DMS 273 treated with DMSO at 0.1 percent for 48 hours (cell line): ENCODE results near the gene TENM4.

Experiments used
- DNase-seq: peaks from one replicate; lab custom pipeline; 2025; lab: John Stamatoyannopoulos, UW

TENM4 gene

DNA sequence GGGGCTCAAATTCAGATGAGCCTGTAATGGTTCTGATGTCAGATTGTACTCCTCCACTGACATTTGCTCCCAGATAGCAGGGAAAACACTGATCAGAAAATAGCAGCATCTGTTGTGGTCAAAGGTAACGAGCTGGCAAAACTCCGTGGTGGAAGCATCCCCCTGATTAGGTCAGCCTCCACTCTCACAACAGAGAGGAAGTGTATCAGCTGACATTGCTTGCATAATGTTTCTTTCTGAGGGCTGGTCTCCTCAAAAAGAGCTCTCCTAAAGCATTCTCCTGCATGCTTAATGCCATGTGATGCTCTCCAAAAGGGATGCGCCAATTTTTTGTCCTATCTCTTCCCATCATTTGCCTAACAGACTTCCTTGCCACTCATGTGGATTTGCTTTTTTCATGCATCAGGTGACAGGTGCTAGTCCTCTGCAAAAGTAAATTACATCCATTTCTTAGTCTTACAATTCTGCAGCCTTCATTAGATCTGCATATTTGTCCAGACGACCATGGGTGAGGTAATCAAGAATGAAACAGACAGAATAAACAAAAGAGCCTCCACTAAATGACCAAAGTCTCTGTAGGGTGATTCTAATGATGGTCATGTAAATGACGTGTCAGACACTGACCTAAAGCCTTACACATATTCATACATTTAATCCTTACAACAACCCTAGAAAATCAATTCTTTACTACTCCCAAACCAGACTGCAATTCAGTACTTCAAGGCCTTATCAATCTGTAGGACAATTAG lies 6.4 kb upstream of the TENM4 start:
- DNase-seq = no peak

DNA sequence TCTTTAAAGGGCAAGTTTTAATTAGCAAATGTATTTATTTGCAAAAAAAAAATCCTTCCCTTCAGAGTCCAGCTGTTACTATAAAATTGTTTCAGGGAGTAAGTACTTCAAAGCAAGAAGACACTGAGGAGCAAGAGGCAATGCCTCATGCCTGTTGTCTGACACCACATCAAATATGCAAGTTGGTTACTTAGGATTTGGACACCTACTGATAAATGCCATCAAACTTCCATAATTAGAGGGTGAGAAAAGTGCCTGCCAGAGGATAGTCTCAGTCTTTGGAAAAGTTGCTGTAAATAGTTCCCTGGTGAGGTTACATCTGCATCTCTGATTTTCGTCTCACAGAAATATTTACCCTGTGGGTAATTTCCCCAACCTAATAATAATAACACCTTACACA lies 4.1 kb upstream of the TENM4 start:
- no peak for DNase-seq

DNA sequence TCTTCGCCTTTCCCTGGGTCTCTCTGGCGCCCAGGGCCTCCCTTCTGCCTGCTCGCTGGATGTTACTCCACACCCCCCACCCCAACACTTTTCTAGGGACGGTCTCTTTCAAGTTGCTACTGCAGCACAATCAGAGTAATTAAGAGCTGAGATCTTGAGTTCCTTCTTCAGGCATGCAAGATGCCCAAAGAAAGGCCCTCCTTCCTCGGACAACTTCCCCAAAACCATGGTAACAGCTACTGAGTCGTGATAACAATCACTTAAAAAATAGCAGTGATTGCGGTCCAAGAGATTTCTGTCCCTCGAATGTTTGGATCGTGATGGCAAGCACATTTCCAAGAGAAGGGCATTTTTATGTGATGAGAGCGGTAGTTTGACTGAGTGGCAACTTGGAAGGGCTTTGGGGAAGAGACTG lies 638 bp upstream of the TENM4 start:
- DNase-seq = no peak

DNA sequence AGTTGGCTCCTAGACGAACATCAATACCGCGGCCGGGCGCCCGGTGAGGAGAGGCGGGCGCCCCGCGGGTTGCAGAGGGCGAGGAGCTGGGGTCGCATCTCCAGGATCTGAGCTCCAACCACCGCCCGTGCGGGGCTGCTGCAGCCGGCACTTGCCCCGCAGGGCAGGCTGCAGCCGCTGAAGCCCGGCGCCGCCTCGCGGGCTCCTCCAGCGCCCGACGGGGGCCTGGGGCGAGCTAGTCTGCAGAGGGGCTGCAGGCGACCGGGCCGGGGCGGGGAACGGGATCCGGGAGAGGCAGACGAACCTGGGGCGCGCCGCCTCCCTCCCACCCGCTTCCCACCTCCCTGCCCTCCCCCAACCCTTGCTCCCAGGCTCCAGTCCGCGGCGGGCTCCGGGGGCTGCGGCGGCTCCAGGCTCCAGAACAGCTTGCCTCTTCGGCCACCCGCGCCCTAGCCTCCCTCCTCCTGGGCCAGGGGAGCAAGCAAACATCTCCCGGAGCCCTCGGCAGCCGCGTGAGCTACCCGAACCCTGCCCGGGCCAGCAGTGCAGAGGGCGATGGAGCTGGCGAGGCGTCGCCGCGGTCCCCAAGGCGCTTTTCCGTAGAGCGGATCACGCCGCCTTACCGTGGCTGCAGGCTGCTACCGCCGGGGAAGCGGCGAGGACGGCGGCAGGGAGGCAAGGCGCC lies 802 bp downstream of the TENM4 start:
- DNase-seq = no peak

DNA sequence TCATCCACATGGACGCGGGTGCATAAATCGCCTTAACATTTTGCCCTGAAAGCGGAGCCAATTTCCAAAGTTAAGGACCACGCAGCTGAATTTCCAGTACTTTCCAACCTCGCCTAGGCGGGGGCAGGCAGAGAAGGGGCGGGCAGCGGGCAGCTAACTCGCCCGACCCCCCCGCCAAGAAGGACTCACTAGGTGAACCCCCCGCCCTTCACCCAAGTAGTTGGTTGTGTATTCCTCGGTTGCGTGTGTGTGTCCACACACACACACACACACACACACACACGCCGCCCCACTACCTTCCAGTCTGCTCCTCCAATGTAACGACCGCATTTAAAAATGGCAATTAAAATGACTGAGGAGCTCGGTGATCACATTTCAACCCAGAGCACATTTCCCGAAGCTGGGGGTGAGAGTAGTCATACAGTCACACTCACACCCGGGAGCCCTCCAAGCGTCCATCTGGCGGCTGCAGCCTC lies 1.4 kb downstream of the TENM4 start:
- peak; percentile 7 for DNase-seq

DNA sequence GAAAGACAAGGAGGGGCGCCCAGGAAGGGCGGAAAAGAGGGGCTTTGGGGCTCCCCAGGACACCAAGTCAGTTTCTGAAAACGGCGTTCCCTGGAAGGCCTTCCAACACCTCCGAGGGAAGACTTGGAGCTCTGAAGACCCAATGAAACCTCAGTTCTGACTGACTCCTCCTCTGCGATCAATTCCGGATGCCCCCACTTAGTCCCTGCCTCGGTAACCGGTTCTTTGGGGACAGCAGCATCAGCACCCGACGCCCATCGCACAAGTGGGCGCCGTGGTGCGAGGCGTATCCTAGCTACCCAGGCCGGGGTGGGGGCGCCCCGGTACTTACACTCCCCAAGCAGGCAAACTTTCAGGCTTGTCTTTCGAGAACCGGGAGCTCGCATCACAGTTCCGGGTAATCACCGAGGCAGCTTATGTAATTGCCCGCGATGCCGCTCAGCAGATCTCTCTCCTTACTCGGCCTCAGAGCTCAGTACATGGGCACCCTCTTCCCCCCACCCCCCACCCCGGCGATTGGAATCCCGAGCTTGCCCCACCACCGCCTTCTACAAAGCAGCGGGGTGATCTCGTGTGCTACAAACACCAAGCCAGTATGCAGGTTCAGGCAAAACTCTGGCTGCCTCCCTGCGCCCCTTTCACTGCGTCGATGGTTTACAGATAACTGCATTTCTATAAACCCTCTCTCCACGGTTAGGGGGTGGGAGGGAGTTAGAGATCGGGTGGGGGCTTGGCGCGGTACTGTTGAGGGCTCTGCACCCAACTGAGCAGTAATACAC lies 2.0 kb downstream of the TENM4 start:
- no peak for DNase-seq

DNA sequence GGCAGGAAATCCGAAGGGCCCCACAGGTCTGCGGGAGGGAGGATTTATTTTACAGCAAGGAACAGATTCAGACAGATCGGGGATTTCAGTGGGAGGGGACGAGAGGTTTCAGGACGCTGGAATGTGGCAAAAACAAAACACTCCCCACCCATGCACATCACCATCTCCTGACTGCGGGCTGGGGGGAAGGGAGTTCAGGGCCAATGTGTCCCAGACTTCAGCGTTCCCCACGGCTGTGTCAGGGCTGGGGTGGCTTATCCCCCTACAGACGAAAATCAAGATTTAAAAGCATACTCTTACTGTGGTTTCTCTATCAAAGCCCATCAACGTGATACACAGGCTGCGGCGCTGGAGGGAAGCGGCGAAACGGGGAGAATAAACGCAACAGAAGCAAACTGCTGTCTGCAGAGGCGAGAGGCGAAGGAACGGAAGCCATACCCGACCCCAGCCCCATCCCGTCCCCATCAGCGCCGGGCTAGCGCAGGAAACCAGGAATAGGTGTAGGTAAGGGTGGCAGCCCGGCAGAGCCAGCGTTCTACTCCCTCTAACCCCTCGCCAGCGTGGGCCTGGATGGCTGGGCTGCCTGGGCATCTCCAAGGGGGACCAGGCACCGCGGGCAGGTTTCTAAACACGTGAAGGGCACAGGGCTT lies 2.7 kb downstream of the TENM4 start:
- DNase-seq = no peak

DNA sequence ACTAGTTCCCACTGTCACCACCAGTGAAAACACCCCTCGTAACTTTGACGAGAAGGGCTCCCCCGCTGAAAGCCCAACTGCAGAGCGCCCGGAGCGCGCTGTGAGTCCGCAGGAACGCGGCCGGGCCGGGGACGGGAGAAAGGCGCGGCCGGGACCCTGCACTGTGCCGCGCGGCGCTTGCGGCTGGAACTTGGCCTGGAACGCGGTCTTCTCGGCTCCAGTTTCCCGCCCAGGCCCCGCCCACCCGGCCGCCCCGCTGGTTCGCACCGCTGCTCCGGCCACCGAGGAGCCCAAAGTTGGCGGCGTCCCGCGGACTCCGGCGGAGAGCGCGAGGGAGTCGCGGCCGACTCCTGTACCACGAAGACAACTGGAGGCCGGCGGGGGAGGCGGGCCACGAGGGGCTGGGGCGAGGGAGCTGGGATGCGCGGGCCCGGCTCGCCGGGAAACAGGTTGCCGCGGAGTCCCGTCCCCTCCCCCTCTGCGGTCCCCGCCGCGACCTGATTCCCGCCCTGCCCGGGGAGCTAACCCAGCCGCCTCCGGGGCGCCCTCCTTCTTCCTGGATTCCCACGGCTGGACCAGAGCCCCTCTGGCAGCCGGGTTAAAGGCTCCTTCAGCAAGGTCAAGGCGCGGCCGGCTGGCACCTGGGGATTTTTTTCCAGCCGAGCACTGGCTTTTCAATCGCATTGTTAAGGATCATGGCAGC lies 3.4 kb downstream of the TENM4 start:
- DNase-seq = peak; percentile 64

DNA sequence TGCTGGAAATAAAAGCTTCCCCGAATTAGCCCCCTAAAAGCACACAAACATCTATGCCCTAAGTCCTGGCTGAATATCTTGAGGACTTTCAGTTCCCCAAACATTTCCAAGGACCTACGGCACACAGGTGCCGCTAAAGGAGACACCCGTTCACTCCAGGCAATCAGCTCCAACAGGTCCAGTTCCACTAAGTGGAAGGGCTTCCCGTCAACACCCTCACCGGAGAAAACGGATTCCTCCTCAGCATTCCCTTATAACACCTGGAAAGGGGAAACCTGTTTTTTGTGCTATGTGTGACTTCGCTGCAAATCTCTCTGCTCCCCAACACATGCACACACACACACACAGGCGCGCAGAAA lies 3.9 kb downstream of the TENM4 start:
- no peak for DNase-seq

DNA sequence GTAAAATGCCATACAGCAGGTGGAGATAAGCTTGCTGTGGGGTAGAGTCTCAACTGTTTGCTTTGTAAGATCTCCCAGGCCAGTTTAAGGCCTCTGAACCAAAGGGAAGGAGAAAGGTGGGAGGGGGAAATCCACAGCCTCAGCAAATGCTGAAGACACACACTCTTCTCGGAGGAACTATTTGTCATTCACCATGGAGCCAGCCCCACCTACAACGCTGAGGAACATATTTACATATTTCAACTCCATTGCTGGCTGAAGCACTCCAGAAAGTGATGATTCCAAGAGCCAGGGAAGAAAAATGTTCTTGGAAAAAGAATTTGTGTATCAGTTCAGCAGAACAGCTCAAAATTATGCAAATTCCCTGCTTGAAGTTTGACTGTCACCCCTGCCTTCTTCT lies 6.5 kb downstream of the TENM4 start:
- no peak for DNase-seq

DNA sequence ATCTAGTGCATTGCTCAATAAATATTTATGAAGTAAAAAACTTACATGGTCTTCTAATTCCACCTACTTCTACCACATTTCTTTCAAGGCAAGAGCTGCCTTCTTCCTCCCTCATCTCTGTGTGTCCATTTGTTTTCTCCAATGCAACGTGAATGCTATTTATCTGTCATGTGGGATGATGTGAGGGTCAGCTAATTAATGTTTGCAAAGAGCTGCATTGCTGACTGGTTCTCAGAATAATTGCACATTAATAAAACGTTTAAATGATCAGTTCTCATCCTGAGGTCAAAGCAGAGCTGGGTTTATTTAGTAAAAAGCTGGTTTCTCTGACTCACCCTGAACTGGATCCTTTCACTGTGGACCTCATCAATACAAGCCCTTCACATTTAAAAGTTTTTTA lies 8.7 kb downstream of the TENM4 start:
- DNase-seq = no peak

DNA sequence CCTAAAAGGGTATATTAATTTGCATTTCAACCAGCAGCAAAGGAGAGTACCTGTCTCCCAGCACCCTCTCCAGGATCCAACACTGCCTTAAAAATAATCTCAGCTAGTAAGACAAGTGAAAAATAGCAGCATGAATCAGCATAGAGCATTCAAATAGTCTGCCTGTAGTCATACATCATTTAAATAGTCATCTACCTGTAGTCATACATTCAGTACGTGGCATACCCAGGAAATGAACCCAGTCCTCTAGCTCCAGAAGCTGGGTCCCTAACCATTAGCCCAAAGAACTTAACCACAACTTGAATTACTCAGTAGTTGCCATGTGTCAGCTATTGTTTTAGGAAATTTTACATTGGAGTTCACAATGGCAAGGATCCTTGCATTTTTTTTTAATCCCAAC lies 9.3 kb downstream of the TENM4 start:
- no peak for DNase-seq

DNA sequence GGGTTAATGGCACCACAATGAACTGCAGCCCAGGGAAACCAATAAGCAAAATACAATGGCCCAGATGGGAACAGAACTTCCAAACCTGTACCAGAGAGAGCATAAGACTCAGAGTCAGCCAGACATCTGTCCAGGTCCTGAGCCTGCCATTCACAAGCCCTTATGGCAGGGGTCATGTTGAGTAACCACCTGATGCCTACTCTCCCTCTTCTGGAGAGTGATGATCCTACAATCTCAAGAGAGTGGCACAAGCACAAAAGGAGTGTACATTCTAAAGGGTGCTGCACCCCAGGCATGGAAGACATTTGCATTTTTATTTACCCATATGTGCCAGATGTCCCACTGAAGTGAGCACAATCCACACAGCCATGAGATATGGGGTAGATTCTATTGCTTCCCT lies 10.6 kb downstream of the TENM4 start:
- DNase-seq = no peak

DNA sequence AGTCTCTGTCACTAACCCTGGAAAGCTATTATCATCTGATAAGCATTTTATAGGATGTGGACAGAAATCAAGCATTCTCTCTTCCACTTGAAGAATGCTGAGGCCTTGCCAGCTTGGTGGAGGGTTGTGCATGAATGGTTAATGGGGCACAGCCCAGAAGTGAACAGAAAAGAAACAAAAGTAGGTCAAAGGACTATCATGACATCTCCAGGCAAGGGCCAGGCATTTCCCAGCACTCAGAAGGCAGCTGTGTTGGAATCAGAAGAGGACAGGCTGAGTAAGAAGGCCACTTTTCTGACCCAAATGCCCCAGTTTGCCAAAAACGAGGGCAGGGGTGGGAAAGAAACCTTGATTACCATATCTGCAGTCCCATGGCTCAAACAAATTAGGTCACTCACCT lies 12.4 kb downstream of the TENM4 start:
- no peak for DNase-seq

DNA sequence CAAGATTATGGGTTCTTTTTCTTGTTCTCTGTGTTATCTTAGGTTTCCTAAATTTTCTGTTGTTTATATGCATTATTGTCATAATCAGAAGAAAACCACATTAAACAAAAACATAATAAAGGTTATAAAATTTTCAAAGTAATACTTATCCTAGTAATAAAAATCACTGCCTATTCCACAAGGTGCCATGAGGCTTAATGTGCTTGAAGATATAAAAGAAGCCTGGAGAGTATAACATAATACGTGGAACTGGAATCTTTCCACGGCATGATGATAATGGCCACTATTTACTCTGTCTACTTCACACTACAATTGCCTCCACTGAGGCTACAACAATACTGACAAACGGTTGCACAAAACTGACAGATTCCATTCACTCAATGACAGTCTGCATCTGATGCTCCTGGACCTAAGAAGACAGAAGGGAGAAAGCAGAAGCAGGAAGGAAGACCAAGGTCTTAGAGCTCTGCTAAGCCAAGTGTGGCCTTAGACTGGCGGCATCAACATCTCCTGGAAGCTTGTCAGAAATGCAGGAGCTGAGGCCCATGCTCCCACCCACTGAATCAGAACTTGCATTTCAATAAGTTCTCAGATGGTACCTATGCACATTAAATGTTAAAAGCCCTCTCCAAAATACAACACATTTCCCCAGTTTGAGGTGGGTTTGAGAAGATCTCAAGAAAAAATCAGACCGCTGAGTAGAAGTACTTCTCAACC lies 13.1 kb downstream of the TENM4 start:
- no peak for DNase-seq

DNA sequence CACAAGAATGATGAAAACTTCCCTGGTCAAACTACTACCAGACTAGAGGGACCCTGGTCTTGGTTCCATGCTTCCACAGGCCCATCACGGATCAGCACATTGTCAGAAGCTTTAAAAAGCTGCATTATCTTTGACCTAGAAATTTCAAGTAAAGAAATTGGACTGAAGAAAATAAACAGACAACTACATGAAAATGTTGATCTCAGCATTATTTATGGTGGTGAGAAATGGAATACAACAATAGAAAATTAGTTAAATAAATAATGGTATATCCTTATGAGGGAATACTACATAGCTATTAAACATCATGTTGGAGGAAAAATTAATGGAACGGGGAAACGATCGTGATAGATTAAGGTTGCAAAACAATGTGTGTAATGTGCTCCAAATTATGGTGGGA lies 13.7 kb downstream of the TENM4 start:
- DNase-seq = no peak

DNA sequence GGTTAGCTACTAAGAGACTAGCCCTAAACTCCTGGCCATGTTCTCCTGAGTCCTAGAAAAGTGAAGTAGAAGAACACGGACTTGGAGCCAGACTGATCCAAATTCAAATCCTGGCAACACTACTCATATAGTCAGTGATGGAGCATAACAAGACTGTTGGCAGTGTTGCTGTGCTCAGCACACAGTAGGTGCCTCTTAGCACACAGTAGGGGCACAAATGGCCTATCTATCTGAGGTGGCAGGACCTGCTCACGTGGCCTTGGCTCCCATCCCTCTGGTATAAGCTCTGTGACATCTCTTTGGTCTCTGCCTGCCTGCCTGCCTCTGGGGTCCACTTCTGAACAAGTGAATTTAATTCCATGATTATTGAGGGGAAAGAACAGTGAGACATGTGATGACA lies 15.4 kb downstream of the TENM4 start:
- no peak for DNase-seq

DNA sequence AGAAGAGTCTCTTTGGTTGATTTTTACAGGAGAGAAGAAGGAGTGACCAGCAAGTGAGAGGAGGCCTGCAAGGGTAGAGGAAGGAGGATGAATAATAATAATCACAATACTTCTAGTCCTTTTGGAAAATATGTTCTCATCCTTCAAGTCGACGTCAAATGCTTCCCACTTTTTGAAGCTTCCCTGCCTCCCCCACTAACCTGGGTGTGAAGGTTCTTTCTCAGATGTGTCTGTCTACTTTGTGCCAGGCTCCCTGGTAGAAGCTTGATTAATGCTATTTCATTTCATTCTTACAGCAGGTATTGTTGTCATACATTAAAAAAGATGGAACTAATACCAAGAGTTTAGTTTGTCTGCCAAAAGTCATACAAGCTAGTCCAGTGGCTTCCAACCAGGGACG lies 17.1 kb downstream of the TENM4 start:
- DNase-seq = no peak

DNA sequence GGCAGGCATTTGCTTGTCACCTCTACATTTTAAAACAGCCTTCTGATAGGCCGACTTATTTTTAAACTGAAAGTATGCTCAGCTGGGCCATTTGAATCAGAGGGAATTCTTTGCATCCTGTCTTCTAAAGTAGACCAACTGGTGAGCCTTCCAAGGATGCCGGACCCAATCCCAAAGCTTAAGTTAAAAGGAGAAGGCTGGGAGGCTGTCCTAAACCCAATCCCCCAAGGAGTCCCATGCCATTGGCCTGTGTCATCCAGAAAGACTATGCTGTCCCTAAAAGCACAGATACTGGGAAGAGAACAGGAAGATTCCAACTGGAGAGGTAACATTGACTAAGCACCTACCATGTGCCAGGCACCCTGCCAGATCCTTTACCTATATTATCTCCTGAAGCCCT lies 18.0 kb downstream of the TENM4 start:
- DNase-seq = no peak

DNA sequence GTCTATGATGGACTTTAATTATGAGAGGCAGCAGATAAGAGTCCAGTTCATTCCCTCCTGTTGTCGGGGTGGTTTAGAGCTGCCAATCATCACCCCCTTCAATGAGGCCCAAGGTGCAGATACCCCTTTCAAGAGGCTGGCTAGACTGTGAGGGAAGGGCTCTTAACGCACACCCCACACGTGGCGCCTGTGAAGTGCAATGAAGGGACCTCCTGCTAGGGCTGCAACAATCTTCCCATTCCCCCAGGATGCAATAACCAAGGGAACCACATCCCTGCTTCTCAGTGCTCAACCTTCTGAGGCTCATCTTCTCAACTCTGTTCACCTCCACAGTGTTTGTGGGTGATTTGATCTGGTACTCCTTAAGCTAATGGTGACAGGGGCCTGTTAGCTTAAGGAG lies 19.0 kb downstream of the TENM4 start:
- DNase-seq = no peak

DNA sequence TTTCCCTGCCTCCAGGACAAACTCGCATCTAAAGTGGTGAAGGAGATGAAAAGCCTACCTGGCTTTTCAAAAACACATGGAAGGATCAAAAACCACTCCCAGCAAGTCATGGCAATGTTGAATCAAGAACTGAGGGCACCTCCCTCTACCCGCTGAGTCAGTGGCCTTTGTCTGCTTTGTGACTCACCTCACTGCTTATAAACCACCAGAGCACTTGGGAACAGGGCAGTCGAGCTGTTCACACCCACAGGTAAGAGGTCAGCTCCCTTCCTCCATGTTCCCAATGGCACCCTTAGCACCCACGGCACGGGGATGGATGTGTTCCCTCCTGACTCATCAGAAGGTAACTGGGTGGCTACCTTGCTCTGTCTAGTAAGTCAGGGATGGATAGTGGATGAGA lies 21.7 kb downstream of the TENM4 start:
- no peak for DNase-seq
